22Rv1 (cell line): ENCODE results near the gene COMMD10.

Source experiments
- ZFX ChIP-seq: fragments of 450-650 bp; IDR thresholded peaks from 2 replicates; pipeline ENCODE4 v1.6.1; 2017; ENCODE audit warnings: antibody characterized with exemption, borderline replicate concordance
- TF ChIP-seq, protein P1 (sequence below): fragments of 450-650 bp; IDR thresholded peaks from 2 replicates; pipeline ENCODE4 v1.5.1; 2017; ENCODE audit warnings: mild to moderate bottlenecking

DNA sequence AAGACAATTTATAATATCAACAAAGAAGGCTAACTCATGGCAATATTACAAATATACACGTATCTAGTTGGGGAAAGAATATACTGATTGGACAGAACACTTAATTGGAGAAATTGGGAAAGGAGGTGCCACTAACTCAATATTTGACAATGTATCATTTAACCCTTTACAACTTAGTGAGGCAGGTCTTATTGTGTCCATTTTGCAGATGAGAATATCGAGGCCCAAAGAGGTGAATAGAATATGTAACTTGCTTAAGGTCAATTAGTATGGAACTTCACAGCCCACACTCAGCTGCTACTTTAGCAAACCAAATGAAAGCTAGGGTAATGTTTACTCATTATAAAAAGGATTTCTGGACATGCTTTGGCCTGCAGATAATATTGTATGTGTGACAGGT is 46.2 kb downstream of the COMMD10 start:
- TF ChIP-seq, protein P1, sequence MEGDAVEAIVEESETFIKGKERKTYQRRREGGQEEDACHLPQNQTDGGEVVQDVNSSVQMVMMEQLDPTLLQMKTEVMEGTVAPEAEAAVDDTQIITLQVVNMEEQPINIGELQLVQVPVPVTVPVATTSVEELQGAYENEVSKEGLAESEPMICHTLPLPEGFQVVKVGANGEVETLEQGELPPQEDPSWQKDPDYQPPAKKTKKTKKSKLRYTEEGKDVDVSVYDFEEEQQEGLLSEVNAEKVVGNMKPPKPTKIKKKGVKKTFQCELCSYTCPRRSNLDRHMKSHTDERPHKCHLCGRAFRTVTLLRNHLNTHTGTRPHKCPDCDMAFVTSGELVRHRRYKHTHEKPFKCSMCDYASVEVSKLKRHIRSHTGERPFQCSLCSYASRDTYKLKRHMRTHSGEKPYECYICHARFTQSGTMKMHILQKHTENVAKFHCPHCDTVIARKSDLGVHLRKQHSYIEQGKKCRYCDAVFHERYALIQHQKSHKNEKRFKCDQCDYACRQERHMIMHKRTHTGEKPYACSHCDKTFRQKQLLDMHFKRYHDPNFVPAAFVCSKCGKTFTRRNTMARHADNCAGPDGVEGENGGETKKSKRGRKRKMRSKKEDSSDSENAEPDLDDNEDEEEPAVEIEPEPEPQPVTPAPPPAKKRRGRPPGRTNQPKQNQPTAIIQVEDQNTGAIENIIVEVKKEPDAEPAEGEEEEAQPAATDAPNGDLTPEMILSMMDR = no peak
- no peak for TF ChIP-seq ZFX
